B cell (primary cell): Measurements from ENCODE around the gene CCDC83.

Experiments
- EZH2 ChIP-seq: IDR thresholded peaks from 2 replicates; pipeline ENCODE4 v1.6.1; 2012; ENCODE audit warnings: borderline replicate concordance, low read depth, mild to moderate bottlenecking, moderate library complexity, low read length; ENCODE audit not compliant: insufficient read depth, poor library complexity, severe bottlenecking
- TF ChIP-seq, protein P1 (sequence below): fragments of 200-600 bp; IDR thresholded peaks from one replicate; pipeline ENCODE4 v1.8.0; 2022; ENCODE audit warnings: antibody characterized with exemption, mild to moderate bottlenecking

DNA sequence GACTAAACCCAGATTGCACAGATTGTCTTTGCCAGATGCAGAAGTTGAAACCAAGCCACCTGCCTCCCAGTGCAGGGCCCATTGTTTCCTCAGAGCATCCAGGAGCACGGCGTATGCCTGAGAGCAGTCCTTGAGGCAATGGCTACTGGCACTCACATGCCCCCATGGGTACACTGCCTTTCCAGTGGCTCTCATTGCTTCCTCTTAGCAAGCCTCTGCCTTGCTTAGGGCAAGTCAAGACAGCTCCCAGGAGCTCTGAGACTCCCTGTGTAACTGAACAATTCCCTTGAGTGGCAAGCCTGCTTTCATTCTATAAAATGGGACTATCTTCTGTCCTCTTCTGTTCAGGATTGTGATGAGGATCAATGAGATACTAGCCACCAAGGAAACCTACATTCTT is 48.3 kb upstream of the CCDC83 start:
- TF ChIP-seq EZH2: no peak
- TF ChIP-seq, protein P1, sequence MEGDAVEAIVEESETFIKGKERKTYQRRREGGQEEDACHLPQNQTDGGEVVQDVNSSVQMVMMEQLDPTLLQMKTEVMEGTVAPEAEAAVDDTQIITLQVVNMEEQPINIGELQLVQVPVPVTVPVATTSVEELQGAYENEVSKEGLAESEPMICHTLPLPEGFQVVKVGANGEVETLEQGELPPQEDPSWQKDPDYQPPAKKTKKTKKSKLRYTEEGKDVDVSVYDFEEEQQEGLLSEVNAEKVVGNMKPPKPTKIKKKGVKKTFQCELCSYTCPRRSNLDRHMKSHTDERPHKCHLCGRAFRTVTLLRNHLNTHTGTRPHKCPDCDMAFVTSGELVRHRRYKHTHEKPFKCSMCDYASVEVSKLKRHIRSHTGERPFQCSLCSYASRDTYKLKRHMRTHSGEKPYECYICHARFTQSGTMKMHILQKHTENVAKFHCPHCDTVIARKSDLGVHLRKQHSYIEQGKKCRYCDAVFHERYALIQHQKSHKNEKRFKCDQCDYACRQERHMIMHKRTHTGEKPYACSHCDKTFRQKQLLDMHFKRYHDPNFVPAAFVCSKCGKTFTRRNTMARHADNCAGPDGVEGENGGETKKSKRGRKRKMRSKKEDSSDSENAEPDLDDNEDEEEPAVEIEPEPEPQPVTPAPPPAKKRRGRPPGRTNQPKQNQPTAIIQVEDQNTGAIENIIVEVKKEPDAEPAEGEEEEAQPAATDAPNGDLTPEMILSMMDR: no peak
